GM19468 (cell line): Measurements from ENCODE around the gene PHF11.
"Not testable (repeated sequence)": the region's sequence is repeated elsewhere in the genome, so short reads cannot be mapped to it uniquely, and the experiment has no call there.

Experiments
- ATAC-seq: cut with Tn5 transposase; IDR thresholded peaks from one replicate; pipeline ENCODE4 v1.9.1; 2021; ENCODE audit warnings: mild to moderate bottlenecking, moderate library complexity, moderate number of reproducible peaks; ENCODE audit not compliant: unreplicated experiment; ENCODE audit errors: extremely low read depth

Gene PHF11

GRCh38 chr13:49543656-49544055 is 47.9 kb downstream of the PHF11 start:
- ATAC-seq, result no peak

GRCh38 chr13:49545661-49546060 is 49.9 kb downstream of the PHF11 start:
- no peak for ATAC-seq

- no peak for ATAC-seq
Observed at GRCh38 chr13:49546561-49546960, 50.8 kb downstream of the PHF11 start.

- no peak for ATAC-seq
Observed at GRCh38 chr13:49549289-49549688, 53.5 kb downstream of the PHF11 start.

GRCh38 chr13:49550942-49551644 is 55.3 kb downstream of the PHF11 start:
- no peak for ATAC-seq

- no peak for ATAC-seq
Observed at GRCh38 chr13:49553888-49554287, 58.1 kb downstream of the PHF11 start.

- ATAC-seq, result no peak
Observed at GRCh38 chr13:49554387-49554786, 58.6 kb downstream of the PHF11 start.

GRCh38 chr13:49559006-49559405 is 63.3 kb downstream of the PHF11 start:
- no peak for ATAC-seq

GRCh38 chr13:49560270-49561061 is 64.7 kb downstream of the PHF11 start:
- no peak for ATAC-seq

- ATAC-seq, result no peak
Observed at GRCh38 chr13:49561062-49561410, 65.3 kb downstream of the PHF11 start.

GRCh38 chr13:49563516-49563915 is 67.8 kb downstream of the PHF11 start:
- no peak for ATAC-seq

GRCh38 chr13:49565461-49565860 is 69.7 kb downstream of the PHF11 start:
- ATAC-seq, result not testable (repeated sequence)

- no peak for ATAC-seq
Observed at GRCh38 chr13:49566461-49566860, 70.7 kb downstream of the PHF11 start.

- ATAC-seq, result no peak
Observed at GRCh38 chr13:49567491-49567890, 71.7 kb downstream of the PHF11 start.

GRCh38 chr13:49569993-49570689 is 74.4 kb downstream of the PHF11 start:
- no peak for ATAC-seq

GRCh38 chr13:49571299-49572240 is 75.8 kb downstream of the PHF11 start:
- ATAC-seq, result no peak
